ENCODE results near the gene HIBCH.

DNA sequence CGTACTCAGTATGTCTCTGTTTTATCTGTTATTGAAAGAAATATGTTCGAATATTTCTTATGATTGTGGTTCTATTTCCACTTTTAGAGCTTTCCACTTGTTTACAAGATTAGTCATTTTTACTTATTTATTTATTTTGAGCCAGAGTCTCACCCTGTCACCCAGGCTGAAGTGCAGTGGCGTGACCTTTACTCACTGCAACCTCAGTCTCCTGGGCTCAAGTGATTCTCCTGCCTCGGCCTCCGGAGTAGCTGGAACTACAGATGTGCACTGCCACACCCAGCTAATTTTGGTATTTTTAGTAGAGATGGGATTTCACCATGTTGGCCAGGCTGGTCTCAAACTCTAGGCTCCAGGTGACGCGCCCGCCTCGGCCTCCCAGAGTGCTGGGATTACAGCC, 53.3 kb downstream of the HIBCH start:
- TF ChIP-seq CEBPB (IDR thresholded peaks at IDR 0.05; ENCODE audit: low read depth, low read length), result no peak
- TF ChIP-seq, protein P1, sequence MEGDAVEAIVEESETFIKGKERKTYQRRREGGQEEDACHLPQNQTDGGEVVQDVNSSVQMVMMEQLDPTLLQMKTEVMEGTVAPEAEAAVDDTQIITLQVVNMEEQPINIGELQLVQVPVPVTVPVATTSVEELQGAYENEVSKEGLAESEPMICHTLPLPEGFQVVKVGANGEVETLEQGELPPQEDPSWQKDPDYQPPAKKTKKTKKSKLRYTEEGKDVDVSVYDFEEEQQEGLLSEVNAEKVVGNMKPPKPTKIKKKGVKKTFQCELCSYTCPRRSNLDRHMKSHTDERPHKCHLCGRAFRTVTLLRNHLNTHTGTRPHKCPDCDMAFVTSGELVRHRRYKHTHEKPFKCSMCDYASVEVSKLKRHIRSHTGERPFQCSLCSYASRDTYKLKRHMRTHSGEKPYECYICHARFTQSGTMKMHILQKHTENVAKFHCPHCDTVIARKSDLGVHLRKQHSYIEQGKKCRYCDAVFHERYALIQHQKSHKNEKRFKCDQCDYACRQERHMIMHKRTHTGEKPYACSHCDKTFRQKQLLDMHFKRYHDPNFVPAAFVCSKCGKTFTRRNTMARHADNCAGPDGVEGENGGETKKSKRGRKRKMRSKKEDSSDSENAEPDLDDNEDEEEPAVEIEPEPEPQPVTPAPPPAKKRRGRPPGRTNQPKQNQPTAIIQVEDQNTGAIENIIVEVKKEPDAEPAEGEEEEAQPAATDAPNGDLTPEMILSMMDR (conservative IDR thresholded peaks at IDR 0.05; ENCODE audit: low read depth, low read length), result no peak
- TF ChIP-seq POLR2A (IDR thresholded peaks at IDR 0.05; ENCODE audit: low read depth, low read length), result no peak
